ENCODE measurements around the gene GJB3. TPM values are rescaled to one million over a fixed set of nuclear protein-coding genes. Genes with fewer than 3 reads are reported as not detected.
A peak's percentile ranks its signal among the peaks of the same experiment; 100 is the strongest.
"Not testable (repeated sequence)": the region's sequence is repeated elsewhere in the genome, so short reads cannot be mapped to it uniquely, and the experiment has no call there.

GJB3 gene
- total RNA-seq (2022) (0.52 and 0.88 TPM in 2 replicates), Bru-seq, nascent RNA (percentile 25 among the genes with signal in this experiment), BruChase-seq, experiment 1, labeled RNA remaining after a 2-hour chase (percentile 26 among the genes with signal in this experiment), BruChase-seq, experiment 2, labeled RNA remaining after a 6-hour chase (not detected)
- long read RNA-seq: 0 reads

DNA sequence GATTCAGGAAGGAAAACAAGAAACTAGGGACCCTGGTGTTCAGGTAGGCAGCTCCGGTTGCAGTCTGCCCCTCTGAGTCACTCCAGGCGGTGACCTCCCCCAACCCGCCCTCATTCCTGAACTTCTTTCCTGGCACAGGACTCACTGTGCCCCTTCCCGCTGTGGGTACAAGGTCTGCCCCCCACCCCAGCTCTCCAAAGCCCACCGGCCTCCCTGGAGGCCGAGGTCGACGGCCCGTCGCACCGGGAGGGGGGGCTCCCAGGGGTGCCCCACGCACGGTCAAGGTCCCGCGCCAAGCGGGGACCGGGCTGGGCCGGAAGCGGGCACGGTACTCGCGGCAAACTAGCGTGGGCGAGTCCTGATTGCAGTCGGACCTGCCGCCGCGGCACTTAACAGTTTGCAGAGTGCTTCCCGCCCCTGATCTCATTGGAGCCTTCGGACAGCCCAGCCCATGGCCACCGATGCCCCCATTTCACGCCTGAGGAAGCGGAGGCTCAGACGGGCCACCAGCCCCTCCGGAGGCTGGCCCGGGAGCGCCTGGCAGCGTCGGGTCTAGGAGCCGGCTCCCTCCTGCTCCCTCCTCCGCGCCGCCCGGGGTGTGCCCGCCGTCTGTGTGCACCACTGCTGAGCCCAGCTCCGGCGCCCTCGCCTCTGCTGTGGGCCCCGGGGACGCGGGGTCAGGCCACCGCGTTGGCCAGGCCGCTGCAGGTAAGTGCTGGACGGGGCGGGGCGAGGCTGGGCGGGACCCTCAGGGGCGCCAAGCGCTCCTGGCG is at the start of gene GJB3:
TSS of gene GJB3 (plus strand) at position 144 of the 773 bp plus-strand sequence. CDS start 3,549 bp downstream, outside the sequence.
- TF ChIP-seq CTCF (IDR thresholded peaks at IDR 0.05; ENCODE audit: insufficient read depth in 1 of 2, low read depth in 1 of 2, low read length in 1 of 2, severe bottlenecking in 1 of 2, unreplicated experiment in 1 of 2): peak in 1 of 2 experiments; percentile 5
- H3K36me3 Mint-ChIP-seq (ENCODE audit: insufficient read depth, unreplicated experiment): no peaks in the 10 kb centered on the region
- H3K9me3 Mint-ChIP-seq (ENCODE audit: unreplicated experiment): no peaks in the 10 kb centered on the region
- CTCF ChIA-PET: interaction anchor here (0.7 to 1.1 kb wide), 2 partner anchors 39 to 927 kb away, joined by 3 to 8 read pairs; no protein-coding TSS in a partner anchor
- Histone ChIP-seq H3K9me3 (no peaks in the 10 kb centered on the region), H3K4me1 (peaks cover 5% of the 10 kb centered on the region; the same call in 1 of the 2 replicates), H3K27me3 (replicated peaks; ENCODE audit: control insufficient read depth, insufficient read depth, low read length) (no peaks in the 10 kb centered on the region), H3K4me3 (ENCODE audit: low read depth, low read length) (peak within 1 kb of the TSS; percentile 43), H3K36me3 (ENCODE audit: control insufficient read depth, insufficient read depth, low read length) (no peaks in the 10 kb centered on the region)
- no peak within 1 kb of the TSS for H3K27ac Mint-ChIP-seq (ENCODE audit: unreplicated experiment)
- H3K4me1 Mint-ChIP-seq (ENCODE audit: low read depth, unreplicated experiment): no peaks in the 10 kb centered on the region
- peak in 1 of 2 experiments; percentile 11 for DNase-seq
- POLR2A ChIA-PET: no interaction called here
- H3K27me3 Mint-ChIP-seq (ENCODE audit: insufficient read depth, unreplicated experiment): peaks cover 3% of the 10 kb centered on the region
- H3K4me3 Mint-ChIP-seq (ENCODE audit: unreplicated experiment): peak within 1 kb of the TSS; percentile 48
- intact Hi-C loops (cut with micrococcal nuclease; ENCODE audit: unreplicated experiment): no loop called here
- no TSS peak for BruUV-seq (replicated peaks)

- H3K27ac Mint-ChIP-seq (ENCODE audit: unreplicated experiment); H3K27me3 Mint-ChIP-seq (ENCODE audit: insufficient read depth, unreplicated experiment); BruUV-seq (replicated peaks); POLR2A ChIA-PET; H3K36me3 Mint-ChIP-seq (ENCODE audit: insufficient read depth, unreplicated experiment); H3K27me3 ChIP-seq (replicated peaks; ENCODE audit: control insufficient read depth, insufficient read depth, low read length); H3K9me3 Mint-ChIP-seq (ENCODE audit: unreplicated experiment); H3K4me3 Mint-ChIP-seq (ENCODE audit: unreplicated experiment); H3K4me3 ChIP-seq (ENCODE audit: low read depth, low read length); CTCF ChIA-PET; DNase-seq; H3K4me1 Mint-ChIP-seq (ENCODE audit: low read depth, unreplicated experiment); H3K4me1 ChIP-seq; intact Hi-C loops (cut with micrococcal nuclease; ENCODE audit: unreplicated experiment); H3K36me3 ChIP-seq (ENCODE audit: control insufficient read depth, insufficient read depth, low read length); H3K9me3 ChIP-seq: not testable (repeated sequence)
These were observed 48.2 kb upstream of the GJB3 start for GRCh38 chr1:34732831-34733230.

DNA sequence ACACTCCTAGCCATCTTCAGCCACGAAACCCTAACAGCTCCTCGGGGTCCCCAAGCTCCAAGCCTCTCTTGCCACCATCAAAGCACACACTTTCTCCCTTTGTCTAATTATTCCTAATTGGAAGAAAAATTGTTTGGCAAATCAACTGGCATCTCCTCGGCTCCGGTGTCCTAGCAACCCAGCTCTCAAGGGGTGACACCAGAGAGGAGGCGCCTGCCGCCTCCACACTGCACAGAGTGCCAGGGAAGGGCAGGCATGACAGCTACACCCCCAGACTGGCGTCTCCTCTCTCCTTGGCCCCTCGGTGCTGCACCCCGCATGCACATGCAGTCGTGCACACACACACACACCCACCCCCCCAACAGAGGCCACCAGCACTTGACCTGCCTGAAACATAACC is 44.3 kb upstream of the GJB3 start:
- H3K4me3 Mint-ChIP-seq (ENCODE audit: unreplicated experiment): no peak overlapping the region
- BruUV-seq (replicated peaks): no TSS peak

GRCh38 chr1:34737236-34737635 is 43.8 kb upstream of the GJB3 start:
- H3K27me3 Mint-ChIP-seq (ENCODE audit: insufficient read depth, unreplicated experiment); H3K4me3 ChIP-seq (ENCODE audit: low read depth, low read length); H3K36me3 ChIP-seq (ENCODE audit: control insufficient read depth, insufficient read depth, low read length); DNase-seq; H3K4me3 Mint-ChIP-seq (ENCODE audit: unreplicated experiment); H3K27me3 ChIP-seq (replicated peaks; ENCODE audit: control insufficient read depth, insufficient read depth, low read length); H3K9me3 Mint-ChIP-seq (ENCODE audit: unreplicated experiment); H3K9me3 ChIP-seq; H3K4me1 Mint-ChIP-seq (ENCODE audit: low read depth, unreplicated experiment); H3K4me1 ChIP-seq; intact Hi-C loops (cut with micrococcal nuclease; ENCODE audit: unreplicated experiment); BruUV-seq (replicated peaks); CTCF ChIA-PET; H3K36me3 Mint-ChIP-seq (ENCODE audit: insufficient read depth, unreplicated experiment); H3K27ac Mint-ChIP-seq (ENCODE audit: unreplicated experiment); POLR2A ChIA-PET: not testable (repeated sequence)

More for the DNA sequence above, 44.3 kb upstream of the GJB3 start:
- Histone ChIP-seq H3K4me3 (ENCODE audit: low read depth, low read length) (no peak overlapping the region), H3K36me3 (ENCODE audit: control insufficient read depth, insufficient read depth, low read length) (no peaks in the 10 kb centered on the region), H3K27me3 (replicated peaks; ENCODE audit: control insufficient read depth, insufficient read depth, low read length) (no peaks in the 10 kb centered on the region), H3K9me3 (no peaks in the 10 kb centered on the region), H3K4me1 (no peaks in the 10 kb centered on the region)
- TF ChIP-seq CTCF (IDR thresholded peaks at IDR 0.05; ENCODE audit: insufficient read depth in 1 of 2, low read depth in 1 of 2, low read length in 1 of 2, severe bottlenecking in 1 of 2, unreplicated experiment in 1 of 2): no peak
- Mint-ChIP-seq H3K4me1 (ENCODE audit: low read depth, unreplicated experiment) (no peaks in the 10 kb centered on the region), H3K36me3 (ENCODE audit: insufficient read depth, unreplicated experiment) (no peaks in the 10 kb centered on the region), H3K27ac (ENCODE audit: unreplicated experiment) (no peak overlapping the region), H3K9me3 (ENCODE audit: unreplicated experiment) (no peaks in the 10 kb centered on the region), H3K27me3 (ENCODE audit: insufficient read depth, unreplicated experiment) (no peaks in the 10 kb centered on the region)
- ChIA-PET POLR2A (no interaction called here), CTCF (no interaction called here)
- DNase-seq: no peak
- intact Hi-C loops (cut with micrococcal nuclease; ENCODE audit: unreplicated experiment): no loop called here
